HEK293 (cell line): ENCODE measurements around the gene BCAS3.

Source experiments
- SP2 ChIP-seq: fragments of 450-650 bp; formaldehyde crosslinking; IDR thresholded peaks from 2 replicates; pipeline ENCODE4 v1.5.1; 2016; ENCODE audit warnings: missing biosample characterization, missing genetic modification characterization
- YY1 ChIP-seq: fragments of 450-650 bp; formaldehyde crosslinking; IDR thresholded peaks from 2 replicates; pipeline ENCODE4 v1.5.1; 2018; ENCODE audit warnings: missing biosample characterization, missing genetic modification characterization
- ZFP3 ChIP-seq: fragments of 450-650 bp; formaldehyde crosslinking; IDR thresholded peaks from 2 replicates; pipeline ENCODE4 v1.5.1; 2016; ENCODE audit warnings: low read depth, missing biosample characterization, missing genetic modification characterization
- ZNF121 ChIP-seq: fragments of 450-650 bp; formaldehyde crosslinking; IDR thresholded peaks from 2 replicates; pipeline ENCODE4 v1.5.1; 2016; ENCODE audit warnings: missing biosample characterization, missing genetic modification characterization
- ZNF174 ChIP-seq: fragments of 450-650 bp; formaldehyde crosslinking; IDR thresholded peaks from 2 replicates; pipeline ENCODE4 v1.5.0; 2017; ENCODE audit warnings: missing biosample characterization, mild to moderate bottlenecking, missing genetic modification characterization
- ZNF2 ChIP-seq: fragments of 450-650 bp; formaldehyde crosslinking; IDR thresholded peaks from 2 replicates; pipeline ENCODE4 v1.5.1; 2016; ENCODE audit warnings: missing biosample characterization, missing genetic modification characterization
- ZNF211 ChIP-seq: fragments of 450-650 bp; formaldehyde crosslinking; IDR thresholded peaks from 2 replicates; pipeline ENCODE4 v1.5.1; 2016; ENCODE audit warnings: low read depth, missing biosample characterization, missing genetic modification characterization
- TF ChIP-seq, protein P1 (sequence below): fragments of 450-650 bp; formaldehyde crosslinking; IDR thresholded peaks from 2 replicates; pipeline ENCODE4 v1.5.1; 2016; ENCODE audit warnings: missing biosample characterization, missing genetic modification characterization
- TF ChIP-seq, protein P2 (sequence below): fragments of 450-650 bp; formaldehyde crosslinking; IDR thresholded peaks from 2 replicates; pipeline ENCODE4 v1.5.1; 2016; ENCODE audit warnings: missing biosample characterization, missing genetic modification characterization
- TF ChIP-seq, protein P3 (sequence below): fragments of 450-650 bp; formaldehyde crosslinking; IDR thresholded peaks from 2 replicates; pipeline ENCODE4 v1.5.1; 2016; ENCODE audit warnings: missing biosample characterization, missing genetic modification characterization

DNA sequence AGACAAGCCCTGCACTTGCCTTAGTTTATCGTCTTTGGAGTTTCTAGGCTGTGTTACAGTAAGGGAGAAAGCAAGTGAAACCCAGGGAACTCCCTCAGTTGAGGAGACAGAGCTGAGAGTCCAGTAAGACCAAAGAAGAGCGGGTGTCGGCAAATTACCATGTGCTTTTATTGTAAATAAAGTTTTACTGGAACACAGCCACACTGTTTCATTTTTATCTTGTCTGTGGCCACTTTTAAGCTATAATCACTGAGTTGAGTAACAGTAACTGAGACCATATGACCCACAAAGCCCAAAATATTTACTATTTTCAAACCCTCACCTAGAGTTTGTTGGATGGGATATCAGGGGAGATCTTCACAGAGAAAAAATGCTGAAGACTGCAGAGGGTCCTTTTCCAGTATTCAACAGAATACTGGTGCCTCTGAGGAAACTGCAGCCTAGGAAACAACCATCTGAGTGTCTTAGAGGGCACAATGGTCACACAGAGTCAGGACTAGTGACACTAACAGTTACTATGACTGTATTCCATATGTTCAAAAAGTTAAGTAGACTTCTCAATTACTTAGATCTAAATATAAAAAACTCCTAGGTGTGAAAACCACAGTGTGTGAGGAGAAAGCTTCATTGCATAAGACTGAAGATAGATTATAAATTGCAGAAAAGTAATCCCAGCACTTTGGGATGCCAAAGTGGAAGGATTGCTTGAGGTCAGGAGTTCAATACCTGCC, 370.9 kb downstream of the BCAS3 start:
- TF ChIP-seq, protein P1, sequence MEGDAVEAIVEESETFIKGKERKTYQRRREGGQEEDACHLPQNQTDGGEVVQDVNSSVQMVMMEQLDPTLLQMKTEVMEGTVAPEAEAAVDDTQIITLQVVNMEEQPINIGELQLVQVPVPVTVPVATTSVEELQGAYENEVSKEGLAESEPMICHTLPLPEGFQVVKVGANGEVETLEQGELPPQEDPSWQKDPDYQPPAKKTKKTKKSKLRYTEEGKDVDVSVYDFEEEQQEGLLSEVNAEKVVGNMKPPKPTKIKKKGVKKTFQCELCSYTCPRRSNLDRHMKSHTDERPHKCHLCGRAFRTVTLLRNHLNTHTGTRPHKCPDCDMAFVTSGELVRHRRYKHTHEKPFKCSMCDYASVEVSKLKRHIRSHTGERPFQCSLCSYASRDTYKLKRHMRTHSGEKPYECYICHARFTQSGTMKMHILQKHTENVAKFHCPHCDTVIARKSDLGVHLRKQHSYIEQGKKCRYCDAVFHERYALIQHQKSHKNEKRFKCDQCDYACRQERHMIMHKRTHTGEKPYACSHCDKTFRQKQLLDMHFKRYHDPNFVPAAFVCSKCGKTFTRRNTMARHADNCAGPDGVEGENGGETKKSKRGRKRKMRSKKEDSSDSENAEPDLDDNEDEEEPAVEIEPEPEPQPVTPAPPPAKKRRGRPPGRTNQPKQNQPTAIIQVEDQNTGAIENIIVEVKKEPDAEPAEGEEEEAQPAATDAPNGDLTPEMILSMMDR (tag by site-specific recombination): no peak
- no peak for TF ChIP-seq SP2 (tag by site-specific recombination)
- no peak for TF ChIP-seq ZFP3 (tag by site-specific recombination)
- no peak for TF ChIP-seq ZNF174 (tag by site-specific recombination)
- no peak for TF ChIP-seq ZNF2 (tag by site-specific recombination)
- TF ChIP-seq, protein P2, sequence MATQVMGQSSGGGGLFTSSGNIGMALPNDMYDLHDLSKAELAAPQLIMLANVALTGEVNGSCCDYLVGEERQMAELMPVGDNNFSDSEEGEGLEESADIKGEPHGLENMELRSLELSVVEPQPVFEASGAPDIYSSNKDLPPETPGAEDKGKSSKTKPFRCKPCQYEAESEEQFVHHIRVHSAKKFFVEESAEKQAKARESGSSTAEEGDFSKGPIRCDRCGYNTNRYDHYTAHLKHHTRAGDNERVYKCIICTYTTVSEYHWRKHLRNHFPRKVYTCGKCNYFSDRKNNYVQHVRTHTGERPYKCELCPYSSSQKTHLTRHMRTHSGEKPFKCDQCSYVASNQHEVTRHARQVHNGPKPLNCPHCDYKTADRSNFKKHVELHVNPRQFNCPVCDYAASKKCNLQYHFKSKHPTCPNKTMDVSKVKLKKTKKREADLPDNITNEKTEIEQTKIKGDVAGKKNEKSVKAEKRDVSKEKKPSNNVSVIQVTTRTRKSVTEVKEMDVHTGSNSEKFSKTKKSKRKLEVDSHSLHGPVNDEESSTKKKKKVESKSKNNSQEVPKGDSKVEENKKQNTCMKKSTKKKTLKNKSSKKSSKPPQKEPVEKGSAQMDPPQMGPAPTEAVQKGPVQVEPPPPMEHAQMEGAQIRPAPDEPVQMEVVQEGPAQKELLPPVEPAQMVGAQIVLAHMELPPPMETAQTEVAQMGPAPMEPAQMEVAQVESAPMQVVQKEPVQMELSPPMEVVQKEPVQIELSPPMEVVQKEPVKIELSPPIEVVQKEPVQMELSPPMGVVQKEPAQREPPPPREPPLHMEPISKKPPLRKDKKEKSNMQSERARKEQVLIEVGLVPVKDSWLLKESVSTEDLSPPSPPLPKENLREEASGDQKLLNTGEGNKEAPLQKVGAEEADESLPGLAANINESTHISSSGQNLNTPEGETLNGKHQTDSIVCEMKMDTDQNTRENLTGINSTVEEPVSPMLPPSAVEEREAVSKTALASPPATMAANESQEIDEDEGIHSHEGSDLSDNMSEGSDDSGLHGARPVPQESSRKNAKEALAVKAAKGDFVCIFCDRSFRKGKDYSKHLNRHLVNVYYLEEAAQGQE (tag by site-specific recombination): no peak
- no peak for TF ChIP-seq ZNF121 (tag by site-specific recombination)
- TF ChIP-seq, protein P3, sequence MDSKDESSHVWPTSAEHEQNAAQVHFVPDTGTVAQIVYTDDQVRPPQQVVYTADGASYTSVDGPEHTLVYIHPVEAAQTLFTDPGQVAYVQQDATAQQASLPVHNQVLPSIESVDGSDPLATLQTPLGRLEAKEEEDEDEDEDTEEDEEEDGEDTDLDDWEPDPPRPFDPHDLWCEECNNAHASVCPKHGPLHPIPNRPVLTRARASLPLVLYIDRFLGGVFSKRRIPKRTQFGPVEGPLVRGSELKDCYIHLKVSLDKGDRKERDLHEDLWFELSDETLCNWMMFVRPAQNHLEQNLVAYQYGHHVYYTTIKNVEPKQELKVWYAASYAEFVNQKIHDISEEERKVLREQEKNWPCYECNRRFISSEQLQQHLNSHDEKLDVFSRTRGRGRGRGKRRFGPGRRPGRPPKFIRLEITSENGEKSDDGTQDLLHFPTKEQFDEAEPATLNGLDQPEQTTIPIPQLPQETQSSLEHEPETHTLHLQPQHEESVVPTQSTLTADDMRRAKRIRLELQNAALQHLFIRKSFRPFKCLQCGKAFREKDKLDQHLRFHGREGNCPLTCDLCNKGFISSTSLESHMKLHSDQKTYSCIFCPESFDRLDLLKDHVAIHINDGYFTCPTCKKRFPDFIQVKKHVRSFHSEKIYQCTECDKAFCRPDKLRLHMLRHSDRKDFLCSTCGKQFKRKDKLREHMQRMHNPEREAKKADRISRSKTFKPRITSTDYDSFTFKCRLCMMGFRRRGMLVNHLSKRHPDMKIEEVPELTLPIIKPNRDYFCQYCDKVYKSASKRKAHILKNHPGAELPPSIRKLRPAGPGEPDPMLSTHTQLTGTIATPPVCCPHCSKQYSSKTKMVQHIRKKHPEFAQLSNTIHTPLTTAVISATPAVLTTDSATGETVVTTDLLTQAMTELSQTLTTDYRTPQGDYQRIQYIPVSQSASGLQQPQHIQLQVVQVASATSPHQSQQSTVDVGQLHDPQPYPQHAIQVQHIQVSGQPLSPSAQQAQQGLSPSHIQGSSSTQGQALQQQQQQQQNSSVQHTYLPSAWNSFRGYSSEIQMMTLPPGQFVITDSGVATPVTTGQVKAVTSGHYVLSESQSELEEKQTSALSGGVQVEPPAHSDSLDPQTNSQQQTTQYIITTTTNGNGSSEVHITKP: no peak
- no peak for TF ChIP-seq ZNF211 (tag by site-specific recombination)
- no peak for TF ChIP-seq YY1 (tag by site-specific recombination)
